Endothelial cell of umbilical vein (primary cell): ENCODE measurements around the gene TOLLIP. TPM values are rescaled to one million over a fixed set of nuclear protein-coding genes. Genes with fewer than 3 reads are reported as not detected.

Experiments used
- BruUV-seq: library from RNA; stranded (reverse); fragments of 400-500 nt; replicated peaks from 2 replicates; lab custom pipeline; 2021; lab: Mats Ljungman, UMichigan
- CTCF ChIA-PET: fragments of 300-600, 350-600 bp; sonication (Branson Sonifier 250); formaldehyde crosslinking; loops from one replicate; lab custom pipeline; 2021; ENCODE audit warnings: antibody characterized with exemption, inconsistent platforms; lab: Charles Lee
- POLR2A ChIA-PET: fragments of 300-600, 350-600 bp; sonication (Branson Sonifier 250); formaldehyde crosslinking; loops from one replicate; lab custom pipeline; 2021; ENCODE audit warnings: antibody characterized with exemption, inconsistent platforms; lab: Charles Lee
- DNase-seq: peaks from one replicate; pipeline ENCODE4 v3.0.0-alpha.2; 2011; ENCODE audit warnings: low read depth, low spot score
- FAIRE-seq: peaks from 2 replicates; lab custom pipeline; 2011; peaks lifted over from hg19 to GRCh38; lab: Jason Lieb, UNC
- H2AFZ ChIP-seq: 2 replicates; pipeline ENCODE4 v1.6.0; 2012; ENCODE audit warnings: low read depth, low read length, control low read depth, inconsistent platforms
- H3K27ac ChIP-seq: 2 replicates; pipeline ENCODE4 v1.5.1; 2011; ENCODE audit warnings: low read depth, mild to moderate bottlenecking, control low read depth, low read length, moderate library complexity; ENCODE audit not compliant: insufficient read depth
- H3K27me3 ChIP-seq, 2 experiments: 2 replicates each; pipeline versions ENCODE4 v1.6.0 to v1.6.1; 2011; ENCODE audit warnings: low read length in 2 of 2, mixed read lengths in 1 of 2; ENCODE audit not compliant: control insufficient read depth in 2 of 2, insufficient read depth in 2 of 2
- H3K36me3 ChIP-seq, 2 experiments: 2 replicates in 1 of 2; 3 replicates in 1 of 2; pipeline ENCODE4 v1.5.1; 2011; ENCODE audit warnings: low read length in 2 of 2, mild to moderate bottlenecking in 1 of 2, moderate library complexity in 1 of 2; ENCODE audit not compliant: control insufficient read depth in 2 of 2, insufficient read depth in 2 of 2; ENCODE audit errors: extremely low read depth in 1 of 2
- H3K4me1 ChIP-seq: 3 replicates; pipeline ENCODE4 v1.5.1; 2011; ENCODE audit warnings: mild to moderate bottlenecking, low read length; ENCODE audit not compliant: control insufficient read depth, insufficient read depth; ENCODE audit errors: extremely low read depth
- H3K4me2 ChIP-seq: 2 replicates; pipeline ENCODE4 v1.6.1; 2011; ENCODE audit warnings: low read length, control low read depth, mixed read lengths; ENCODE audit not compliant: insufficient read depth
- H3K4me3 ChIP-seq, 3 experiments: fragments of 200-600 bp in 1 of 3; sonication (generic), shearing (Covaris generic) in 1 of 3; replicated peaks in 1 of 3; 2 replicates each; pipeline ENCODE4 v1.5.1; 2011 to 2016; ENCODE audit warnings: control low read depth in 3 of 3, low read length in 3 of 3, mild to moderate bottlenecking in 2 of 3, inconsistent platforms in 1 of 3, low read depth in 1 of 3, moderate library complexity in 1 of 3; ENCODE audit not compliant: insufficient read depth in 1 of 3
- H3K79me2 ChIP-seq: 2 replicates; pipeline ENCODE4 v1.6.0; 2012; ENCODE audit warnings: low read length, inconsistent platforms; ENCODE audit not compliant: control insufficient read depth, insufficient read depth
- H3K9ac ChIP-seq: replicated peaks from 2 replicates; pipeline ENCODE3; 2011; ENCODE audit warnings: low read length, control low read depth; ENCODE audit not compliant: insufficient read depth; ENCODE audit errors: extremely low read depth
- H3K9me1 ChIP-seq: replicated peaks from 3 replicates; pipeline ENCODE4 v1.6.0; 2011; ENCODE audit warnings: mild to moderate bottlenecking, low read length; ENCODE audit not compliant: control insufficient read depth, insufficient read depth; ENCODE audit errors: extremely low read depth
- H3K9me3 ChIP-seq: replicated peaks from 2 replicates; pipeline ENCODE4 v1.5.1; 2012; ENCODE audit warnings: low read length, inconsistent platforms; ENCODE audit not compliant: control insufficient read depth, insufficient read depth
- H4K20me1 ChIP-seq: replicated peaks from 2 replicates; pipeline ENCODE3; 2011; ENCODE audit warnings: mild to moderate bottlenecking, low read length; ENCODE audit not compliant: control insufficient read depth, insufficient read depth; ENCODE audit errors: extremely low read depth
- EZH2 ChIP-seq: IDR thresholded peaks from 2 replicates; pipeline ENCODE4 v1.6.1; 2012; ENCODE audit warnings: borderline replicate concordance, low read depth, mild to moderate bottlenecking, moderate library complexity, low read length, inconsistent platforms; ENCODE audit not compliant: severe bottlenecking
- FOS ChIP-seq: IDR thresholded peaks from 2 replicates; pipeline ENCODE4 v1.6.1; 2011; ENCODE audit warnings: mild to moderate bottlenecking, low read length, moderate library complexity, borderline replicate concordance; ENCODE audit not compliant: insufficient read depth
- GATA2 ChIP-seq: IDR thresholded peaks from 2 replicates; pipeline ENCODE4 v1.7.0; 2011; ENCODE audit warnings: low read depth, mild to moderate bottlenecking, moderate library complexity, mixed read lengths, low read length; ENCODE audit not compliant: insufficient read length, insufficient read depth
- JUN ChIP-seq: IDR thresholded peaks from 2 replicates; pipeline ENCODE4 v1.6.1; 2011; ENCODE audit warnings: borderline replicate concordance, low read depth; ENCODE audit not compliant: insufficient read length, insufficient read depth
- MAX ChIP-seq: IDR thresholded peaks from 2 replicates; pipeline ENCODE4 v1.6.1; 2011; ENCODE audit not compliant: insufficient read depth, insufficient read length
- MYC ChIP-seq: IDR thresholded peaks from one replicate; pipeline ENCODE4 v1.6.1; 2011; ENCODE audit warnings: mild to moderate bottlenecking, low read depth, low read length
- POLR2A ChIP-seq: IDR thresholded peaks from 2 replicates; pipeline ENCODE4 v1.6.1; 2012; ENCODE audit warnings: low read depth, mild to moderate bottlenecking, control low read depth, low read length
- POLR2AphosphoS5 ChIP-seq: IDR thresholded peaks from 2 replicates; pipeline ENCODE4 v1.6.1; 2012; ENCODE audit warnings: low read depth, mild to moderate bottlenecking, control low read depth, low read length, moderate library complexity; ENCODE audit not compliant: insufficient read depth
- dilution Hi-C: fragments of 300-500 bp; cut with MboI; formaldehyde crosslinking; loops from one replicate; pipeline ENCODE4 v1.15.0; 2019; ENCODE audit warnings: low sequenced_read_pairs; ENCODE audit not compliant: extremely low pct_ligation_motif_present
- intact Hi-C: fragments of 100-400 bp; cut with micrococcal nuclease; formaldehyde crosslinking; loops from one replicate; pipeline ENCODE4 v1.10.0; 2022
- polyA plus RNA-seq, 4 experiments: library from polyadenylated mRNA; depleted of rRNA in 3 of 4; stranded (reverse) in 3 of 4; unstranded in 1 of 4; fragments of >200 nt; gene quantifications; 2 replicates each; pipeline versions ENCODE4 v1.2.1 to v1.2.3, GENCODE V29; 2011 to 2012; ENCODE audit warnings: missing spikeins in 1 of 4
- total RNA-seq: library from RNA; stranded (reverse); gene quantifications from 2 replicates; pipeline ENCODE4 v1.2.3, GENCODE V29; 2021
- TF ChIP-seq, protein P1 (sequence below), 2 donors: IDR thresholded peaks; 1 replicate in 1 of 2; 2 replicates in 1 of 2; pipeline ENCODE4 v1.5.1; 2011; ENCODE audit warnings: low read length in 2 of 2, mild to moderate bottlenecking in 2 of 2, moderate library complexity in 2 of 2, control low read depth in 1 of 2, inconsistent platforms in 1 of 2, low read depth in 1 of 2; ENCODE audit not compliant: insufficient read depth in 1 of 2; ENCODE audit errors: extremely low read depth in 1 of 2

Gene TOLLIP
- total and polyA plus RNA-seq, 2 donors (not counting 3 experiments of a cell fraction or from before 2014, with no cell fraction given) = 49.6 to 64.8 TPM

DNA sequence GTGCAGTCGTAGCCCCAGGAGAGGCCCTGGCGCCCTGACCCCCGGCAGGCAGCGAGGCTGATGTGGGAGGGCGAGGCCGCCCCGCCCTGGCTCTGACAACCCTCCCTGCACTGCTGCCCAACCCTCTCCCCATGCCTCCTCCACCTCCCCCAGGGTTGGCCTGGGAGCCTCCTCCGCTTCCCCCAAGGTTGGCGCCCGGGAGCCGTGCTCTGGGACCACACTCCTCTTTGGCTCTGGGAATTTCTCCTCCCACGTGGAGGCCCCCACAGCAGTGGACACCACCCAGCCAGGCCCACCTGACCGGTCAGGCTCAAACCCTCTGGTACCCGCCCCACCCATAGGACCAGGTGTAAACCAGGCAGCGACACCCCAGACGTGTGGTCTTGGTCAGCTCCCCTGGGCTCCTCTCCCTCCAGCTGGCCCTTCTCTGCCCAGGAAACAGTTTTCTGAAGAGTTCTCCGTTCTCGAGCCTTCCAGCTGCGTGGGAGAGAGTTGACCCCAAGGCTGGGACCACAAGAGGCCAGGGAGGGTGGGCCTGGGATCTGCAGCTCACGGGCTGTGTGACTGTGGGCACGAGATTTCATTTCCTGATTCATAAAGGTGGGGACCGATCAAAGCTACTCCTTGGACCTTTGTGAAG is 40.8 kb upstream of the TOLLIP start:
- ChIA-PET POLR2A (no interaction called here), CTCF (interaction anchor here (1.0 kb wide), 1 partner anchor 8 kb away, joined by 4 read pairs; no protein-coding TSS in a partner anchor)
- no peak for FAIRE-seq
- no peak for TF ChIP-seq EZH2
- TF ChIP-seq POLR2A = no peak
- TF ChIP-seq GATA2 = no peak
- TF ChIP-seq, protein P1, sequence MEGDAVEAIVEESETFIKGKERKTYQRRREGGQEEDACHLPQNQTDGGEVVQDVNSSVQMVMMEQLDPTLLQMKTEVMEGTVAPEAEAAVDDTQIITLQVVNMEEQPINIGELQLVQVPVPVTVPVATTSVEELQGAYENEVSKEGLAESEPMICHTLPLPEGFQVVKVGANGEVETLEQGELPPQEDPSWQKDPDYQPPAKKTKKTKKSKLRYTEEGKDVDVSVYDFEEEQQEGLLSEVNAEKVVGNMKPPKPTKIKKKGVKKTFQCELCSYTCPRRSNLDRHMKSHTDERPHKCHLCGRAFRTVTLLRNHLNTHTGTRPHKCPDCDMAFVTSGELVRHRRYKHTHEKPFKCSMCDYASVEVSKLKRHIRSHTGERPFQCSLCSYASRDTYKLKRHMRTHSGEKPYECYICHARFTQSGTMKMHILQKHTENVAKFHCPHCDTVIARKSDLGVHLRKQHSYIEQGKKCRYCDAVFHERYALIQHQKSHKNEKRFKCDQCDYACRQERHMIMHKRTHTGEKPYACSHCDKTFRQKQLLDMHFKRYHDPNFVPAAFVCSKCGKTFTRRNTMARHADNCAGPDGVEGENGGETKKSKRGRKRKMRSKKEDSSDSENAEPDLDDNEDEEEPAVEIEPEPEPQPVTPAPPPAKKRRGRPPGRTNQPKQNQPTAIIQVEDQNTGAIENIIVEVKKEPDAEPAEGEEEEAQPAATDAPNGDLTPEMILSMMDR (IDR thresholded peaks at IDR 0.05; ENCODE audit: extremely low read depth in 1 of 2, insufficient read depth in 1 of 2, low read depth in 1 of 2, low read length in 2 of 2) = no peak
- TF ChIP-seq JUN = no peak
- TF ChIP-seq POLR2AphosphoS5 = no peak
- TF ChIP-seq FOS = no peak
- TF ChIP-seq MYC = no peak
- TF ChIP-seq MAX = no peak
- no peaks in the 10 kb centered on the region for H3K27me3 ChIP-seq
- DNase-seq = no peak
- intact Hi-C loops (no loop called here), dilution Hi-C loops (no loop called here)
- H2AFZ ChIP-seq = no peak overlapping the region
- H3K79me2 ChIP-seq = no peaks in the 10 kb centered on the region
- no peak overlapping the region for H3K4me3 ChIP-seq
- no peaks in the 10 kb centered on the region for H3K36me3 ChIP-seq
- no peak overlapping the region for H3K27ac ChIP-seq
- no peaks in the 10 kb centered on the region for H3K4me1 ChIP-seq
- H4K20me1 ChIP-seq = no peaks in the 10 kb centered on the region
- no TSS peak for BruUV-seq
- no peak overlapping the region for H3K4me2 ChIP-seq
- no peaks in the 10 kb centered on the region for H3K9me1 ChIP-seq
- no peak overlapping the region for H3K9ac ChIP-seq
- H3K9me3 ChIP-seq = no peaks in the 10 kb centered on the region
